Measurements from ENCODE around the gene PHC2.
"Not testable (repeated sequence)": the region's sequence is repeated elsewhere in the genome, so short reads cannot be mapped to it uniquely, and the experiment has no call there.

Gene PHC2

GRCh38 chr1:33316601-33317000, 114.3 kb downstream of the PHC2 start:
- no peak for DNase-seq (ENCODE audit: low read depth in 2 of 2)

- no peak for DNase-seq (ENCODE audit: low read depth in 2 of 2)
These were observed 116.5 kb downstream of the PHC2 start for GRCh38 chr1:33314416-33314815.

- DNase-seq (ENCODE audit: low read depth in 2 of 2): no peak
These were observed 118.5 kb downstream of the PHC2 start for GRCh38 chr1:33312413-33312749.

GRCh38 chr1:33311706-33312412, 119.0 kb downstream of the PHC2 start:
- DNase-seq (ENCODE audit: low read depth in 2 of 2): no peak

DNA sequence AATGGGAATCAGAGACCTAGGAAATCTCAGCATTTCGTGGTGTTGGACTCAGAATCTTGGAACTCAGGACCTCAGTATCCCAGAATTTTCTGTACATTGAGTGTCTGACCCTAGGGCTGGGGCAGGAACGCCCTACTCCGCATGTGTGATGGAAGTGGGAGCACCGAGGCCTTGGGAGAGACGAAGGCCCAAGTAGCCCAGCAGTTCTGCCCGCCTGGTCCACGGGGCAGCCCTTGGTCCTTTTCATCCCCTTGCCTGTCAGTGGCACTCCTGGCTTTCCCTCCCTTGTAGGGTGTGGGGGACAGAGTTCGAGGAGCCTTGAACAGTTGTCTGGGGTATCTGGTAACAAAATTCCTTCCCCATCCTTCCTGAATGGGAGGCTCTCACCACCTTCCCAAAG, 120.2 kb downstream of the PHC2 start:
- no peak for DNase-seq (ENCODE audit: low read depth in 2 of 2)

DNA sequence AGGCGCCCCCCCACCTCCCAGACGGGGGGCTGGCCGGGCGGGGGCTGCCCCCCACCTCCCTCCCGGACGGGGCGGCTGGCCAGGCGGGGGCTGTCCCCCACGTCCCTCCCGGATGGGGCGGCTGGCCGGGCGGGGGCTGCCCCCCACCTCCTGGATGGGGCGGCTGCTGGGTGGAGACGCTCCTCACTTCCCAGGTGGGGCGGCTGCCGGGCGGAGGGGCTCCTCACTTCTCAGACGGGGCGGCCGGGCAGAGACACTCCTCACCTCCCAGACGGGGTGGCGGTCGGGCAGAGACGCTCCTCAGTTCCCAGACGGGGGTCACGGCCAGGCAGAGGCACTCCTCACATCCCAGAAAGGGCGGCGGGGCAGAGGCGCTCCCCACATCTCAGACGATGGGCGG, 121.5 kb downstream of the PHC2 start:
- DNase-seq (ENCODE audit: low read depth in 2 of 2): not testable (repeated sequence)

GRCh38 chr1:33307494-33307864, 123.4 kb downstream of the PHC2 start:
- DNase-seq (ENCODE audit: low read depth in 2 of 2): no peak

- no peak for DNase-seq (ENCODE audit: low read depth in 2 of 2)
These were observed 124.0 kb downstream of the PHC2 start for GRCh38 chr1:33306653-33307493.

GRCh38 chr1:33305816-33306652, 124.9 kb downstream of the PHC2 start:
- no peak for DNase-seq (ENCODE audit: low read depth in 2 of 2)

GRCh38 chr1:33305016-33305415, 125.9 kb downstream of the PHC2 start:
- DNase-seq (ENCODE audit: low read depth in 2 of 2): no peak

DNA sequence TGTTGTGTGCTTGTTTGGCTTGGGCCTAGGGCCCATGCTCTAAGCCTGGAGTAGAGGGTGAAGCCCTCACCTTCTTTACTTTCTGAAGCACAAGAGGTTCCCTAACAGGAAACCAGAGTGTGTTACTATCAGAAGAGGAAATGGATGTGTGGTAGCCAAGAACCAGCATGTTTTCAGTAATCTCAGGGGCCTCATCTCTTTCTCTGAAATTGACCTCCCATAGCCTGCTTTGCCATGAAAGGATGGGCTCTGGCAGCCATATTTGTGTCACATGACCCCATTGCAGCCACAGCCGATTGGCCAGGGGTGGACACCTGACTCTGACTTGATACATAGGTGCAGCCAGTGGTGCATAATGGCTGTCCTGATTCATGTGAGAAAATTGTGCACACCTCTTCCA, 128.6 kb downstream of the PHC2 start:
- DNase-seq (ENCODE audit: low read depth in 2 of 2): no peak

DNA sequence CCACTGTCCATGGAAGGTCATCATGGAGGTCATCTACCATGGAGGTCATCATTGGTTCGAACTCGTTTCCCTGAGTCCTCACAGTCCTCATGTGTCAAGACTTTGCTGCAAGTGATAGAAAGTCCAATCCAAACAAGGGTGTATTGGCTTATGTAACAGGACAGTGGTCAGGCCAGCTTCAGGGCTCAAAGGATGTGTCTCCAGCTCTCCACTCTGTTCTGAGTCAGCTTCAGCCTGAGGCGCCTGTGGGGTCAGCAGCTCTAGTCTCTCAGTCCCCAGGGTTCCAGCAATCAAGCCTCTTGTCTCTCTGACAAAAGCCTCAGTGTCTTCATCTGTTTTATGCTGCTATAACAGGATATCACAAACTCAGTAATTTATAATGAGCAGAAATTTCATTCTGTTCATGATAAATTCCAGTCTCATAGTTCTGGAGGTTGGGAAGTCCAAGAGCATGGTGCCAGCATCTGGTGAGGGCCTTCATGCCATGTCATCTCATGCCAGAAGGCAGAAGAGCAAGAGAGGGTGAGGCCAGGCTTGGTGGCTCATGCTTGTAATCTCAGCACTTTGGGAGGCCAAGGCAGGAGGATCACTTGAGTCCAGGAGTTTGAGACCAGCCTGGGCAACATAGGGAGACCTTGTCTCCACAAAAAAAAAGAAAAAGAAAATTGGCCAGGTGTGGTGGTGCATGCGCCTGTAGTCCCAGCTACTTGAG, 129.5 kb downstream of the PHC2 start:
- DNase-seq (ENCODE audit: low read depth in 2 of 2): no peak

DNA sequence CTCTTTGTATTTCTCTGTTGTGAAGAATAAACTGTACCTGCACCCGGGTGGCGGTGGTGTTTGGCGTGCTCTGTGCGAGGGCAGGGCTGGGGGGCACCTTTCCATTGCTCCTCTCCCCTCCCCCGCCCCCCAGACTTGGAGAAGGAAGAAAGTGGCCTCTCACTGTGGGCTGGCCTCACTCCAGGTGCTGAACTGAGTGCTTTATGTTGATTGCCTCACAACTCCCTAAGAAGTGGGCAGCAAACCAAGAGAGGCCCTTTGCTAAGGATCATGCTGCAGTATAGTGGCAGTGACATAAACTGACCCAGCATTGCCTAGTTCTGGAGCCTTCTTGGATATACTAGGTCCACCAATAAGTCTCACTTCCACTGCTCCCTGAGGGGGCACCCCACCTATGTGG, 130.2 kb downstream of the PHC2 start:
- DNase-seq (ENCODE audit: low read depth in 2 of 2): no peak

- DNase-seq (ENCODE audit: low read depth in 2 of 2): no peak
These were observed 131.3 kb downstream of the PHC2 start for GRCh38 chr1:33299461-33300155.

GRCh38 chr1:33298623-33299277, 132.1 kb downstream of the PHC2 start:
- peak; percentile 3 to 24 for DNase-seq (ENCODE audit: low read depth in 2 of 2)

DNA sequence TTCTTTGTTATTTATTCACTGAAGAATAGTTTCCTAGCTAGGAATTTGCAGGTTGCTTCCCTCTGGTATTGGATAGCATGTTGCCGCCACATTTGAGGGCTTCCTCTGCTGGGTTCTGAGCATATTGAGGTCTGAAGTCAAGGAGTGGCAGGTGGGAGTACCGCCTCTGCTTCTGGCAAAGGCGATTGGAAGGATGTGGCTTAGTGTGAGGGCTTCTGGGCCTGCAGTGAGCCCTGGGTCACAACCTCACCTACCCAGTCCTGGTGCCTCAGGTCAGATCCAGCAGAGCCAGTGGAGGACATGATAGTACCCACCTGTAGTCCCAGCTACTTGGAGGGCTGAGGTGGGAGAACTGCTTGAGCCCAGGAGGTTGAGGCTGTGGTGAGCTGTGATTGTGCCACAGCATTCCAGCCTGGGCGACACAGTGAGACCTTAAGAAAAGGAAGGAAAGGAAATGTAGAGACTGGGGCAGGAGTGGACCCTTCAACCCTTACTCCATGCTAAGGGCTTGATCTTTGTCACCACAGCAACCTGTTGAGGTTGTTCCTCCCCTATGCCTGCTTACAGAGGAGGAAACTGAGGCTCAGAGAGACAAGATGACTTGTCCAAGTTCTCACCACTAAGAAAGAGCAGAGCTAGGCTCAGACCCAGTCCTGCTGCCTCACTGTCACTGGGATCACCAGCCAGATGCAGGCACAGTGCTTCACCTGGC, 132.8 kb downstream of the PHC2 start:
- DNase-seq (ENCODE audit: low read depth in 2 of 2): no peak

DNA sequence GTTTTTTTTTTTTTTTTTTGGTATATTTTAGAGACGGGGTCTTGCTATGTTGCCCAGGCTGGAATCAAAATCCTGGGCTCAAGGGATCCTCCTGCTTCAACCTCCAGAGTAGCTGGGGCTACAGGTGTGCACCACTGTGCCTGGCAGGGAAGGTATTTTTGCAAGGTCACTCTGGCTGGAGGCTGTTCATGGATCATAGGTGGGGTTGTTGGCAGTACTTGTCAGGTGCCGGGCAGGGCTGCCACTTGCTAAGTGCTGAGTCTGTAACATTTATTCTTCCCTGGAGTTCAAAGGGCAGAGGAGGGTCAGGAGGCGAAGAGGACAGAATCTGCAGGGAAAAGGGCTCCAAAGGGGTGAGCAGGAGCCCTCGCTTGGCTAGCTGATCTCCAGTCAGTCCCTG, 134.1 kb downstream of the PHC2 start:
- no peak for DNase-seq (ENCODE audit: low read depth in 2 of 2)

DNA sequence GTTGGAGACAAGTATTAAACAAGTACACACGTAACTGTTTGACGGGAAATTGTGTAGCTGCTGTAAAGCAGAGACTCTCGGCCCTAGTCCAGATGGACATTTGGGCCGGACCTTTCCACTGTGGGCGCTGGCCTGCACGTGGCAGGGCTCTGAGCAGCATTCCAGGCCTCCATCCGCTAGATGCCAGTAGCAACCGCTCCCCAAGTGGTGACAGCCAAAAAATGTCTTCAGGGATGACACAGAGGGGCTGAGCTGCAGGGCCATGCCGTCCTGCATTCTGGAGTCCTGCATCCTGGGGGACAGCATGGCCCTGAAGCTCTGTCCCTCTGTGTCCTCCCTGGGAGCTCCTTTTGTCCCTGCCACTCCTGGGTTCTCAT, 134.8 kb downstream of the PHC2 start:
- no peak for DNase-seq (ENCODE audit: low read depth in 2 of 2)

- DNase-seq (ENCODE audit: low read depth in 2 of 2): peak; percentile 73 to 74
These were observed 135.3 kb downstream of the PHC2 start for GRCh38 chr1:33295450-33296081.

DNA sequence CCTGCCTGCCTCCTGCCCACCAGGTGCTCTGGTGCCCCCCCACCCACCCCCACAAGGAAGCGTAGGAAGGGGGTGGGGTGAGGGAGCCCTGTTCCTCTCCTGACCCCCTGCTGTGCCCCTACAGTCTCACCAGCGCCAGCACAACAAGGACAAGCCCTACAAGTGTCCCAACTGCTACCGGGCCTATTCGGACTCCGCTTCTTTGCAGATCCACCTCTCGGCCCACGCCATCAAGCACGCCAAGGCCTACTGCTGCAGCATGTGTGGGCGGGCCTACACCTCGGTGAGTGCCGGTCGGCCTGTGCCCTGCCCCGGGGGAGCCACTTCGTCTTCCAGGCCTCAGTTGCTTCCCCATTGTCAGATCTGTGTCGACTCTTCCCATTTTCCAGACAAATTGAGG, 135.9 kb downstream of the PHC2 start:
- no peak for DNase-seq (ENCODE audit: low read depth in 2 of 2)

Data from stimulated activated CD8-positive, alpha-beta memory T cell treated with anti-CD3 and anti-CD28 coated beads, Interleukin-7, amount 100 ng/mL, for 4 hours (primary cell).